Measurements from ENCODE around the gene PKD1L1.

DNA sequence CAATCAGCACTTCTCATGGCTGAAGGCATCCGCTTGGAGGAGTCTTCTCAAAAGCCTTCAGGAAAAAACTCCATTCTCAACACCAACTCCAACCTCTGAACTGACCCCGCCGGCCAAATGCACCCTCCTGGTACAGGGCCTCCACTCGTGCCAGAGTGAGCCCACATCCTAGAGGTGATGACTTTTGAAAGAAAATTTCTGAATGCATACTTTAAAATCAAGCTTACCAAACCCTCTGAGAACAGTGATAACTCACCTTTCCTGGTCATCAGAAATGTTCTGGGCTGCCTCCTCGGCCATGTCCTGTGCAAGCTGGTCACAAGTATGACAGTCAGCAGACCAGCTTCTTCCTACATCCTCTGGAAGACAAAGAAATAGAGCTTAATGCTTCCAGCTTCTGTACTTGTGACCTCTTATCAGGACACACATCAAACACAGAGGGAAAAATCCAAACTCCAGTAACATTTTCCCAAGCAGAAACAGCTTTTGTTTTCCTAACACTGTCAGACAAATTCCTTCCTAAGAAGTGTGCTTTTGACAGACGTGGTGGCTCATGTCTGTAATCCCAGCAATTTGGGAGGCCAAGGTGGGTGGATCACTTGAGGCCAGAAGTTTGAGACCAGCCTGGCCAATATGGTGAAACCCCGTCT, at the start of gene PKD1L1:
- TF ChIP-seq, protein P1, sequence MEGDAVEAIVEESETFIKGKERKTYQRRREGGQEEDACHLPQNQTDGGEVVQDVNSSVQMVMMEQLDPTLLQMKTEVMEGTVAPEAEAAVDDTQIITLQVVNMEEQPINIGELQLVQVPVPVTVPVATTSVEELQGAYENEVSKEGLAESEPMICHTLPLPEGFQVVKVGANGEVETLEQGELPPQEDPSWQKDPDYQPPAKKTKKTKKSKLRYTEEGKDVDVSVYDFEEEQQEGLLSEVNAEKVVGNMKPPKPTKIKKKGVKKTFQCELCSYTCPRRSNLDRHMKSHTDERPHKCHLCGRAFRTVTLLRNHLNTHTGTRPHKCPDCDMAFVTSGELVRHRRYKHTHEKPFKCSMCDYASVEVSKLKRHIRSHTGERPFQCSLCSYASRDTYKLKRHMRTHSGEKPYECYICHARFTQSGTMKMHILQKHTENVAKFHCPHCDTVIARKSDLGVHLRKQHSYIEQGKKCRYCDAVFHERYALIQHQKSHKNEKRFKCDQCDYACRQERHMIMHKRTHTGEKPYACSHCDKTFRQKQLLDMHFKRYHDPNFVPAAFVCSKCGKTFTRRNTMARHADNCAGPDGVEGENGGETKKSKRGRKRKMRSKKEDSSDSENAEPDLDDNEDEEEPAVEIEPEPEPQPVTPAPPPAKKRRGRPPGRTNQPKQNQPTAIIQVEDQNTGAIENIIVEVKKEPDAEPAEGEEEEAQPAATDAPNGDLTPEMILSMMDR (tag by site-specific recombination; IDR thresholded peaks at IDR 0.05): no peak
- TF ChIP-seq BCL11A (tag by site-specific recombination; IDR thresholded peaks at IDR 0.05; ENCODE audit: low read depth) (no peak), TCF7L2 (IDR thresholded peaks at IDR 0.05; ENCODE audit: borderline replicate concordance, low read depth, low read length) (no peak)
- TF ChIP-seq, protein P2, sequence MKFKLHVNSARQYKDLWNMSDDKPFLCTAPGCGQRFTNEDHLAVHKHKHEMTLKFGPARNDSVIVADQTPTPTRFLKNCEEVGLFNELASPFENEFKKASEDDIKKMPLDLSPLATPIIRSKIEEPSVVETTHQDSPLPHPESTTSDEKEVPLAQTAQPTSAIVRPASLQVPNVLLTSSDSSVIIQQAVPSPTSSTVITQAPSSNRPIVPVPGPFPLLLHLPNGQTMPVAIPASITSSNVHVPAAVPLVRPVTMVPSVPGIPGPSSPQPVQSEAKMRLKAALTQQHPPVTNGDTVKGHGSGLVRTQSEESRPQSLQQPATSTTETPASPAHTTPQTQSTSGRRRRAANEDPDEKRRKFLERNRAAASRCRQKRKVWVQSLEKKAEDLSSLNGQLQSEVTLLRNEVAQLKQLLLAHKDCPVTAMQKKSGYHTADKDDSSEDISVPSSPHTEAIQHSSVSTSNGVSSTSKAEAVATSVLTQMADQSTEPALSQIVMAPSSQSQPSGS (tag by site-specific recombination; IDR thresholded peaks at IDR 0.05; ENCODE audit: low read depth): no peak

Measured in HEK293 (cell line).